Heart right ventricle (tissue), 16 donors: ENCODE measurements around the gene RASGRP2. TPM values are rescaled to one million over a fixed set of nuclear protein-coding genes. Genes with fewer than 3 reads are reported as not detected.

Experiments used
- ATAC-seq, 8 donors: fragments of 200-7000 bp; cut with Tn5 transposase; one replicate each; pipeline ENCODE4 v1.9.1; 2020; ENCODE audit warnings: mild to moderate bottlenecking in 8 of 8, moderate library complexity in 8 of 8, moderate number of reproducible peaks in 1 of 8
- DNase-seq, 2 donors: peaks; one replicate each; pipeline ENCODE4 v3.0.0-alpha.2; 2020
- H3K27ac ChIP-seq, 10 donors: fragments of 200-600 bp; sonication (generic) in 2 of 10; one replicate each; pipeline versions ENCODE4 v1.5.0 to v1.8.0; 2020 to 2022; ENCODE audit warnings: mild to moderate bottlenecking in 3 of 10
- H3K27me3 ChIP-seq, 7 donors: fragments of 200-600 bp; one replicate each; pipeline ENCODE4 v1.8.0; 2021 to 2022; ENCODE audit warnings: mild to moderate bottlenecking in 2 of 7
- H3K36me3 ChIP-seq, 9 donors: fragments of 200-600 bp; sonication (generic) in 1 of 9; one replicate each; pipeline versions ENCODE4 v1.5.0 to v1.8.0; 2020 to 2022; ENCODE audit warnings: mild to moderate bottlenecking in 2 of 9
- H3K4me1 ChIP-seq, 9 donors: fragments of 200-600 bp; sonication (generic) in 1 of 9; one replicate each; pipeline versions ENCODE4 v1.5.0 to v1.8.0; 2020 to 2022; ENCODE audit warnings: mild to moderate bottlenecking in 4 of 9
- H3K4me3 ChIP-seq, 10 donors: fragments of 200-600 bp; sonication (generic) in 2 of 10; one replicate each; pipeline versions ENCODE4 v1.5.0 to v1.8.0; 2020 to 2022; ENCODE audit warnings: mild to moderate bottlenecking in 7 of 10, moderate library complexity in 2 of 10
- H3K9me3 ChIP-seq, 11 donors: fragments of 200-600 bp in 10 of 11; sonication (generic) in 2 of 11; one replicate each; pipeline versions ENCODE4 v1.5.0 to v1.8.0; 2013 to 2022; ENCODE audit warnings: mild to moderate bottlenecking in 2 of 11, control low read depth in 1 of 11, moderate library complexity in 1 of 11
- CTCF ChIP-seq, 9 donors: fragments of 200-600 bp; sonication (generic) in 2 of 9; IDR thresholded peaks; one replicate each; pipeline versions ENCODE4 v1.5.0 to v1.8.0; 2021 to 2022; ENCODE audit warnings: antibody characterized with exemption in 9 of 9, mild to moderate bottlenecking in 5 of 9, moderate library complexity in 1 of 9
- WGBS, 2 donors: extraction: QIAGEN DNeasy Blood & Tissue Kit; methylation state at CpG; one replicate each; pipeline ENCODE4 v1.1.7; 2013; ENCODE audit warnings: inconsistent platforms in 1 of 2; 5-methylcytosine and 5-hydroxymethylcytosine counted together
- intact Hi-C, 10 donors: fragments of 100-400 bp; cut with DNase I; formaldehyde crosslinking; loops; one replicate each; pipeline versions ENCODE4 v1.11.1 to v1.14.2; 2022
- polyA plus RNA-seq, 2 donors: library from polyadenylated mRNA; stranded (reverse); fragments of 200-250 nt; gene quantifications; one replicate each; pipeline ENCODE4 v1.2.3, GENCODE V29; 2013
- total RNA-seq, 10 donors: library from RNA; stranded (reverse); fragmentation: NEBNext Ultra II Directional in 3 of 10; extraction: Animal tissue kit (Norgen Biotek cat#: 25700) in 3 of 10; gene quantifications; one replicate each; pipeline versions ENCODE4 v1.2.1 to v1.2.4, GENCODE V29; 2021 to 2023
- donor health status: Arrhythmogenic right ventricular cardiomyopathy.
- donor health status: ischemic (EF 13 %, LVEDD 7.1; RV severe dilation, severe dysfunction).
- donor health status: healthy with polysubstance abuse.
- donor health status: DM: no; HTN: yes; CAD: no.
- donor health status: DM: no; HTN: no; CAD: no.
- donor health status: ischemic (EF 25% LVEDD 6.9; RV normal size, moderate dysfunction).
- donor health status: ischemic (EF 25% LVEDD 5.7; RV mildly dilated, moderate dysfunction).
- donor health status: healthy.
- donor health status: DM: yes; HTN: yes; CAD: no.
- donor health status: Ischemic cardiomyopathy.
- donor health status: ischemic (EF 35%, LVEDD 5.7; RV mildly dilated, moderate dysfunction).
- donor health status: nonischemic (EF 11% LVEDD 7.7; RV severe dilation, severe dysfunction).
- donor health status: DM: yes; HTN: yes; CAD: no.
- donor health status: PGD.
- donor health status: ischemic (EF 29% LVEDD 5.4; RV normal size, mild dysfunction).
- donor health status: nonischemic (EF 23%, LVEDD 6.1; RV moderate dilation, normal function).

Gene RASGRP2
- total and polyA plus RNA-seq, 12 donors: 18.9 to 128 (median 27.3) TPM

GRCh38 chr11:64741375-64742086 is 2.4 kb downstream of the RASGRP2 start:
- whole genome bisulfite sequencing, 2 donors: 67 to 77% methylated on average over 24 of the region's 24 CpGs
- no peak for TF ChIP-seq CTCF (IDR thresholded peaks at IDR 0.05)
- H3K27me3 ChIP-seq: no peaks in the 10 kb centered on the region
- no peaks in the 10 kb centered on the region for H3K9me3 ChIP-seq
- peak overlapping the region in 9 of 10 donors; percentile 61 to 80 (median 70) for H3K4me3 ChIP-seq
- peaks cover 0 to 37% (median 0%) of the 10 kb centered on the region in 9 donors for H3K36me3 ChIP-seq
- ATAC-seq (no peak), DNase-seq (no peak)
- intact Hi-C loops: loop anchor here in 1 of 10 donors (5.0 kb wide), 1 partner anchor 36 kb away; the partner anchor contains the start of gene SF1
- H3K27ac ChIP-seq: peak overlapping the region in 8 of 10 donors; percentile 93 to 99 (median 97)
- peaks cover 16 to 44% (median 41%) of the 10 kb centered on the region in 9 donors for H3K4me1 ChIP-seq

GRCh38 chr11:64739871-64740270 is 4.1 kb downstream of the RASGRP2 start:
- Histone ChIP-seq H3K4me1 (peaks cover 16 to 30% (median 27%) of the 10 kb centered on the region in 9 donors), H3K4me3 (no peak overlapping the region), H3K27ac (no peak overlapping the region), H3K9me3 (no peaks in the 10 kb centered on the region), H3K36me3 (peaks cover 0 to 54% (median 0%) of the 10 kb centered on the region in 9 donors), H3K27me3 (no peaks in the 10 kb centered on the region)
- no peak for ATAC-seq
- WGBS, 2 donors: 96% methylated on average over 12 of the region's 12 CpGs
- intact Hi-C loops: loop anchor here in 1 of 10 donors (5.0 kb wide), 1 partner anchor 37 kb away; the partner anchor contains the start of gene SF1
- TF ChIP-seq CTCF (IDR thresholded peaks at IDR 0.05): no peak
- DNase-seq: no peak

GRCh38 chr11:64736654-64737053 is 7.3 kb downstream of the RASGRP2 start:
- Histone ChIP-seq H3K4me1 (peaks cover 0 to 5% (median under 1%) of the 10 kb centered on the region in 9 donors), H3K9me3 (no peaks in the 10 kb centered on the region), H3K4me3 (no peak overlapping the region), H3K27ac (no peak overlapping the region), H3K27me3 (no peaks in the 10 kb centered on the region), H3K36me3 (peaks cover 0 to 80% (median 0%) of the 10 kb centered on the region in 9 donors)
- ATAC-seq (no peak), DNase-seq (no peak)
- WGBS, 2 donors: 95% methylated on average over 15 of the region's 15 CpGs
- TF ChIP-seq CTCF (IDR thresholded peaks at IDR 0.05): no peak
- intact Hi-C loops: no loop called here

- intact Hi-C loops: no loop called here
- no peak overlapping the region for H3K4me3 ChIP-seq
- peaks cover 0 to 83% (median 0%) of the 10 kb centered on the region in 9 donors for H3K36me3 ChIP-seq
- 88 to 92% methylated on average over 9 of the region's 9 CpGs for WGBS, 2 donors
- H3K27me3 ChIP-seq: no peaks in the 10 kb centered on the region
- no peak for TF ChIP-seq CTCF (IDR thresholded peaks at IDR 0.05)
- no peak for DNase-seq
- H3K27ac ChIP-seq: no peak overlapping the region
- ATAC-seq: peak in 1 of 8 donors; percentile 6
- no peaks in the 10 kb centered on the region for H3K4me1 ChIP-seq
- H3K9me3 ChIP-seq: no peaks in the 10 kb centered on the region
Measured at GRCh38 chr11:64735725-64736259, 8.2 kb downstream of the RASGRP2 start.
